LNCaP clone FGC (cell line): Measurements from ENCODE around the gene LRRC4C.

Source experiments
- DNase-seq: peaks from one replicate; pipeline ENCODE4 v3.0.0-alpha.2; 2011; ENCODE audit warnings: low read depth
- H3K4me3 ChIP-seq: 2 replicates; pipeline ENCODE4 v1.5.1; 2011; ENCODE audit warnings: mild to moderate bottlenecking, low read depth, low read length, control low read depth
- TF ChIP-seq, protein P1 (sequence below): IDR thresholded peaks from 2 replicates; pipeline ENCODE4 v1.5.1; 2012; ENCODE audit warnings: mild to moderate bottlenecking; ENCODE audit not compliant: control insufficient read depth, insufficient read depth; ENCODE audit errors: extremely low read depth

LRRC4C gene

DNA sequence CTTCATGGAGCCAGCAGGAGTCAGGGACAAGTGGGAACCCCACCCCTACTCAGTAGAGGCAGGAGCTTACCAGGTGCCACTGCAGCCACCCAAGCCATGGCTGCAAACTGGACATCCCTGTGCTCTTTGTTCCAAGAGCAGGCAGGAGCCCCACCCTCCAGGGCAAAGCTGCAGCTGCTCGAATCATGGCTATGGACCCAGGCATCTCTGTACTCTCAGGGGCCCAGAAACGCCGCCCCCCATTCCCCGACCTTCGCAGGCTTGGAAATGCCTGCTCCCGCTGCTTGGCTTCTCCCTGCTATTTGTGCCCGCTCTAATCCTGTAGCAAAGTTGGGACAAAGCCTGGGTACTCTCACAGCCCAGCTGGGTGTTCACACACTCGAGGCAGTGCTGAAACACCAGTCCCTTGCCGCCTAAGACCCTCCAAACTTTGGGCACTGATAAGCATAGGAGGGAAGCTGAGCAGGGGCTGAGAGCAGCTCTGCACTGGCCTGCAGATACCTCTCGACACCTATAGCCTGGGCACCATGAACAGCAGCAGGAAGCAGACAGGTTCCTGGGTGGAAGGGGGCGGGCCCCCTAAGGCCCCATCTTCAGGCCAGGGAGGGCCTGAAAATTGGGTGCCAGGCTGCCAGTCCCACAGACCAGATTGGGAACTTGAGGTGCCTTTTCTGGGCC is 402.4 kb downstream of the LRRC4C start:
- TF ChIP-seq, protein P1, sequence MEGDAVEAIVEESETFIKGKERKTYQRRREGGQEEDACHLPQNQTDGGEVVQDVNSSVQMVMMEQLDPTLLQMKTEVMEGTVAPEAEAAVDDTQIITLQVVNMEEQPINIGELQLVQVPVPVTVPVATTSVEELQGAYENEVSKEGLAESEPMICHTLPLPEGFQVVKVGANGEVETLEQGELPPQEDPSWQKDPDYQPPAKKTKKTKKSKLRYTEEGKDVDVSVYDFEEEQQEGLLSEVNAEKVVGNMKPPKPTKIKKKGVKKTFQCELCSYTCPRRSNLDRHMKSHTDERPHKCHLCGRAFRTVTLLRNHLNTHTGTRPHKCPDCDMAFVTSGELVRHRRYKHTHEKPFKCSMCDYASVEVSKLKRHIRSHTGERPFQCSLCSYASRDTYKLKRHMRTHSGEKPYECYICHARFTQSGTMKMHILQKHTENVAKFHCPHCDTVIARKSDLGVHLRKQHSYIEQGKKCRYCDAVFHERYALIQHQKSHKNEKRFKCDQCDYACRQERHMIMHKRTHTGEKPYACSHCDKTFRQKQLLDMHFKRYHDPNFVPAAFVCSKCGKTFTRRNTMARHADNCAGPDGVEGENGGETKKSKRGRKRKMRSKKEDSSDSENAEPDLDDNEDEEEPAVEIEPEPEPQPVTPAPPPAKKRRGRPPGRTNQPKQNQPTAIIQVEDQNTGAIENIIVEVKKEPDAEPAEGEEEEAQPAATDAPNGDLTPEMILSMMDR, result no peak
- no peak for DNase-seq
- H3K4me3 ChIP-seq, result no peak overlapping the region

- TF ChIP-seq, protein P1, result no peak
- H3K4me3 ChIP-seq, result no peak overlapping the region
- no peak for DNase-seq
These were observed 405.6 kb downstream of the LRRC4C start for GRCh38 chr11:41053894-41054293.

GRCh38 chr11:41051919-41052635 is 407.4 kb downstream of the LRRC4C start:
- TF ChIP-seq, protein P1, result no peak
- no peak for DNase-seq
- H3K4me3 ChIP-seq, result no peak overlapping the region

- TF ChIP-seq, protein P1, result no peak
- no peak overlapping the region for H3K4me3 ChIP-seq
- DNase-seq, result no peak
These were observed 408.7 kb downstream of the LRRC4C start for GRCh38 chr11:41050791-41051190.

- TF ChIP-seq, protein P1, result no peak
- no peak for DNase-seq
These were observed 412.2 kb downstream of the LRRC4C start for GRCh38 chr11:41047229-41047628.

GRCh38 chr11:41045266-41045665 is 414.2 kb downstream of the LRRC4C start:
- DNase-seq, result no peak
- H3K4me3 ChIP-seq, result no peak overlapping the region
- TF ChIP-seq, protein P1, result no peak

More at GRCh38 chr11:41047229-41047628, 412.2 kb downstream of the LRRC4C start:
- H3K4me3 ChIP-seq, result no peak overlapping the region

DNA sequence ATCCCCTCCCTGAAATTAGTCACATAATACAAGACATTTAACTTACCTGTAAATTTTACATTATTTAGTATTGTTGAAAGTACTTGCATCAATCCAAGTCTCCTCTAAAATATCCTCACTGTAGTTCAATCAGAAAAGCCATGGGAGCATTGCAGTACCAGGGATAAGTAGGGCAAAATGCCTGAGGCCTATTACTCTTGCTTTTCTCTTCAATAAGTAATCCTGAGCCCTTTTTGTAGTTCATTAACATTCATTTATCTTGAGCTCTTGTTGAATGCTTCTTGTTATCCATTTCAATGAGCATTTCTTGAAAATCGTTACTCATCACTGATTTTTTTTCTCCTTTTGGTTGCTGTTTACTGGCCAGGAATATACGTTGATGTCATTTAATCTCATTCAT is 414.7 kb downstream of the LRRC4C start:
- DNase-seq, result no peak
- TF ChIP-seq, protein P1, result no peak
- no peak overlapping the region for H3K4me3 ChIP-seq
